Panc1 (cell line): ENCODE results near the gene DEGS2.

Experiments used
- POLR2AphosphoS5 ChIP-seq: IDR thresholded peaks from 2 replicates; pipeline ENCODE4 v1.6.1; 2012; ENCODE audit warnings: mild to moderate bottlenecking, low read depth, low read length, moderate library complexity
- TF ChIP-seq, protein P1 (sequence below): fragments of 450-650 bp; IDR thresholded peaks from 2 replicates; pipeline ENCODE4 v1.5.1; 2017; ENCODE audit warnings: mild to moderate bottlenecking

DNA sequence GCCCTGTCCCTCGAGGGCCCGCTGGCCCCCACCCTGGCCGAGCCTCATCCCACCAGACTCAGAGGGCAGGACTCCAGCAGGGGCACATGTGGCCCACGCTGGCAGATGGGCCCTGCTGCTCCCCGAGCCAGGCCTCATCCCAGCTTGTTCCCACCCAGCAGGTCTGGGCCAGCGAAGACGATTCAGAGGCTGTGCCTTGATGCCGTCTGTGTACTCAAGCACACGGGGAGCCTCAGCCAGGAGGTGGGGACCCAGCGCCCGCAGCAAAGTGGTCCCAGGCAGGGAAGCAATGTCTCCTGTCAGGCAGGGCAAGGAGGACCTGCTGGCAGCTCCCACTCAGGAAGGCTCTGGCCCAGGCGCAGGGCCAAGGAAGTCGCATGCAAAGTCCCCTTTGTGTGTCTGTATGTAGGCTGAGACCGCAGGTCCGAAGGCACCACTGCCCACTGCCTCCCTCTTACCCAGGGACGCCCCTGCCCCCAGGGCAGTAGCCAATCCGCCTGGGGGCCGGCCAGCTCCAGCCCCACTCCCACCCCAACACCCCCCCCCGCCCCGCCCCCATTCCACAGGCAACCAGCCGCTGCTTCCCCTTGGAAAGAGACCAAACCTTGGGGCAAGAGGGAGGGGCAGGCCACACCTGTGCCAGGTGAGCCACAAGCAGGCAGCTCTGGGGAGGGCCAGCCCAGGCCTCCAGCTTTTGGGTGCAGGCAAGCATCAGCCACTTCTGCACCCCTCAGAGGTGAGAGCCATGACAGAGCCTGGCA, 9.4 kb downstream of the DEGS2 start:
- no peak for TF ChIP-seq POLR2AphosphoS5
- TF ChIP-seq, protein P1, sequence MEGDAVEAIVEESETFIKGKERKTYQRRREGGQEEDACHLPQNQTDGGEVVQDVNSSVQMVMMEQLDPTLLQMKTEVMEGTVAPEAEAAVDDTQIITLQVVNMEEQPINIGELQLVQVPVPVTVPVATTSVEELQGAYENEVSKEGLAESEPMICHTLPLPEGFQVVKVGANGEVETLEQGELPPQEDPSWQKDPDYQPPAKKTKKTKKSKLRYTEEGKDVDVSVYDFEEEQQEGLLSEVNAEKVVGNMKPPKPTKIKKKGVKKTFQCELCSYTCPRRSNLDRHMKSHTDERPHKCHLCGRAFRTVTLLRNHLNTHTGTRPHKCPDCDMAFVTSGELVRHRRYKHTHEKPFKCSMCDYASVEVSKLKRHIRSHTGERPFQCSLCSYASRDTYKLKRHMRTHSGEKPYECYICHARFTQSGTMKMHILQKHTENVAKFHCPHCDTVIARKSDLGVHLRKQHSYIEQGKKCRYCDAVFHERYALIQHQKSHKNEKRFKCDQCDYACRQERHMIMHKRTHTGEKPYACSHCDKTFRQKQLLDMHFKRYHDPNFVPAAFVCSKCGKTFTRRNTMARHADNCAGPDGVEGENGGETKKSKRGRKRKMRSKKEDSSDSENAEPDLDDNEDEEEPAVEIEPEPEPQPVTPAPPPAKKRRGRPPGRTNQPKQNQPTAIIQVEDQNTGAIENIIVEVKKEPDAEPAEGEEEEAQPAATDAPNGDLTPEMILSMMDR = no peak
